HG03039 (cell line): ENCODE measurements around the gene CMTM8.

Experiments used
- ATAC-seq: cut with Tn5 transposase; IDR thresholded peaks from one replicate; pipeline ENCODE4 v1.9.1; 2021; ENCODE audit warnings: mild to moderate bottlenecking, moderate library complexity; ENCODE audit not compliant: unreplicated experiment

The CMTM8 gene

DNA sequence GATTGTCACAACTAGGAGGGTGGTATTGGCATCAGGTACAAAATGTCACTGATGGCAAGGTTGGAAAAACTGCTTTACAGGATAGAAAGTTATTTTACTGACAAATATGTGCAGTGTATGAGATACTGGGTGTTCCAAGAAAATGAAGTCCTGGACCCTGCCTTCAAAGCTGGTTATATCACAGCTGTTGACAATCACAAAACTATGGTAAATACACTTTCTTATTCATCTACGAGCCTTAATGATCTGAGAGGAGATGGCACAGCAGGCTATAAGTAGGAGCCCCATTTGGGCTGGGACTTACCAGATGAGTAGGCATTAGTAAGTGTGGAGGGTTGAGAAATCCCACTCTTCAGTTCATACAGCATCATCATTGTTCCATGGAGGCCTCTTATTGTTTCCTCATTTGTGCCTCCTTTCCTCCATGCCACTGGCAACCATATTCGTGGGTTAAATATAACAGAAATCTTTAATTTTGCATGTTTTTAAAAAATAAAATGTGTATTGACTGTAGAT lies 66.9 kb downstream of the CMTM8 start:
- no peak for ATAC-seq

DNA sequence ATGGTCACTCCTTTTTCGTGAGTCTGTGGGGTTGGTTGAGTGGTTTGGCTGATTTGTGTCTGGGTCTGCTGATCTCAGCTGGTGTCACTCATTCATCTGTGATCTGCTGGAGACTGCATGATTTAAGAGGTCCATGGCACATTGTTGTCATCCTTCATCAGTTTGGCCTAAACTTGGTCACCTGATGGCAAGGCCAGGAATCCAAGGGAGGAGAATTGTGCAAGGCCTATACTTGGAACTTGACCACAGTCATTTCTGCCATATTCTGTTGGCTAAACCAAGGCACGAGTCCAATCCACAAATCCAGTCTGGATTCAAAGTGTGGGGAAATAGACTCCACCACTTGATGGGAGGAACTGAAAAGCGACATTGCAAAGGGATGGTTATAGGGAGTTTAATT lies 67.6 kb downstream of the CMTM8 start:
- ATAC-seq: no peak

DNA sequence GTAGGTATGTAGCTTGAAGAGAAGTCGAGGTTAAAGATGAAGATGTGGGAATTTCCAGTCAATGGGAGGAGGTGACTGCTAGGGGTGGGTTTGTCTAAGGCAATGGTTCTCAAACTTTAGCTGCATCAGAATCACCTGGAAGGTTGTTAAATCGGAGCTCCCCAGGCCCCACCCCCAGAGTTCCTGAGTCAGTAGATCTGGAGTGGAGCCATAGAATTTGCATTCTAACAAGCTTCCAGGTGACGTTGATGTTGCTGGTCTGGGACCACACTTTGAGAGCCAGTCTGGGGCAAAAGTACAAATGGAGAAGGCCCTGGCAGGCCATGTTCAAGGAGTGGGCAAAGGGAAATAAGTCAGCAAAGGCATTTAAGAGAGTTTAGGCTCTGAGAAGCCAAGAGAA lies 69.1 kb downstream of the CMTM8 start:
- ATAC-seq: no peak

DNA sequence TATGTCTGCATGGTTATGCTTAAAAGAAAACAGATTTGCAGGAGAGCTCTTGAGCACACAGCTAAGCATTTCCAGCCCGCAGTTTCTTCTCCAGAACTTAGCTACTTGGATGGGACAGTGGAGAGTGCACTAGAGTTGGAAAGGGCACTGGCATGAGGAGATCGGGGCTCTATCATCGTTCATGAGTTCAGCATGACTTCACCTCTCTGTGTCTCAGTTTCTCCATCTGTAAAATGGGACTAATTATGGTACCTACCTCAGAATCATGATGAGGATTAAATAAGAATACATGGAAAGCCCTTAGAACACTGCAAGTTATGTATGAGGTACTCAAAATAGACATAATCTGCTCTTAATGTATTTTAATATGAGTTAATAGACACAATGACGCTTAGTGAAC lies 69.9 kb downstream of the CMTM8 start:
- ATAC-seq: no peak

DNA sequence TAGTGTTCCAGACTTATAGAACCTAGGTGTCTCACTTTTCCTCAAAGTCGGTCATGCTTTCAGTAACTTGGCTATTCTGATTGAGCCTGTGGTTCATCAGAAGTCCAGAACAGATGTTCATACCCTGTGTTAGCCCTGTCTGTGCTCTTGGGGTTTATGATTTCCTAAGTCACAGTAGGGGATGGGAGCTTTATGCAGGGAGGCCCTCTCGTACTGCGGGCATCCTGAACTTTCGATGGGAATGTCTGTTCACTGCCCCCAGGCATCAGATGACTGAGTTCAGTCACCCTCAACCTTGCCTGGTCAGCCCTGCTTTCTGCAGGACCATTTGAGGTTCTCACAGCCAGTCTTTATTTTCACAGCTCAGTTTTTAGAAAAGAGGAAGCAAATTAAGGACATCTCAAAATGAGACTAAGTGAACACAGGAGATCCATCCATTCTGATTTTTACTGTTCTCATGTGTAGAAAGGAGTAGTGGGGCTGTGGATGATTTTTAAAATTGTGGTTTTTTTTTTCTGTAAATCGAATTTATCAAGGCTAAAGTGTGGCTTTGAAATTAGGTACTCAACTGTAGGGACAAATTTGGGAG lies 71.3 kb downstream of the CMTM8 start:
- ATAC-seq: no peak

DNA sequence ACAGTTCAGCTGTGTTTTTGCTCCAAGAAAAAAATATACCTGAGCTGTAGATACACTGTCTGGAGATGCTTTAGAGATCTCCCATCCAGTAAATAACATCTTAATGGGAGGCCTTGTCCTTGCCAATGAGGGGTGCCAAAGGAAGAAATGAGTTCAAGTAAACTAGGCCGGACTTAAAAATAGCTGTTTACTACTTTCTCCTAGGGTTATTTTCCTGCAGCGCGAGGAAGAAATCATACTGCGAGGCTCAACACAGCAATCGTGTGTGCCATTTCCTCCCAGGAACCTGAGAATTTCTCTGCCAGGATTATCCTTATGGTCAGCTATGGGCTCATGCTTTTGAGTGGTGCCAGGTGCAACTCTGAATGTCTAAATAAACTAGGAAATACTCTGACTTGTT lies 71.9 kb downstream of the CMTM8 start:
- ATAC-seq: no peak

- no peak for ATAC-seq
Observed at GRCh38 chr3:32310918-32311839, 72.7 kb downstream of the CMTM8 start.

DNA sequence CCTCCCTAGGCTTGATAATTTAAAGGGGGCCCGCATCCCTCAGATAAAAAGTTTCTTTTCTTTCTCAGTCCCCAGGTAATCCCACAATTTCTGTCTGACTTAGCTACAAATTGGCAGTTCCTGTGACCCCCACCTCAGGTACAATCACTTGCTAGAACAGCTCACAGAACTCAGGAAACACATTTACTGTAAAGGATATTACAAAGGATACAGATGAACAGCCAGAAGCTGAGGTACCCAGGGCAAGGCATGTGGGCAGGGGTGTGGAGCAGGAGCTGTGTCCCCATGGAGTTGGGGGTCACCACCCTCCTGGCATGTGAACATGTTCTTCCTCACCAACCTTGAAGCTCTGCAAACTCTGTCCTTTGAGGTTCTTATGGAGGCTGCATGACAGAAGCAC lies 73.8 kb downstream of the CMTM8 start:
- ATAC-seq: no peak

- ATAC-seq: no peak
Observed at GRCh38 chr3:32313169-32313568, 74.7 kb downstream of the CMTM8 start.

GRCh38 chr3:32313723-32314473 lies 75.4 kb downstream of the CMTM8 start:
- no peak for ATAC-seq

- ATAC-seq: no peak
Observed at GRCh38 chr3:32315441-32315840, 77.0 kb downstream of the CMTM8 start.

DNA sequence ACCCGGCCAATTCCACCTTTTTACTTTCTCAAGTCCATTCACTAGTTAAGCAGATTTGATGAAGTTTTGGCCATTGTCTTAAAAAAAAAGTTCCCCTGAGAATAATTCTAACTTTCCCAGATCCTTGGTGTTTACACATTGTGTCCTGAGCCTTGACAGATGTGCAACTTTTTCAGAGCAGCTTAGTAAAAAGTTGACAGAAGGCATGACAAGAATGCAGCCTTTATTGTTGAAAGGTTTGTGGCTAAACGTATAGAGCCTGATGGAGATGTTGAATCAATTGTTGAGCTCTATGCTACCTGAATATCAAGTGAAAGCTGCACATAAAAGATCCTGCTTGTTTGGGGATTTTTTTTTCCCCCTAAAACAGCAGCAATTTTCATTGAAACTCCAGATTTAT lies 77.8 kb downstream of the CMTM8 start:
- no peak for ATAC-seq

DNA sequence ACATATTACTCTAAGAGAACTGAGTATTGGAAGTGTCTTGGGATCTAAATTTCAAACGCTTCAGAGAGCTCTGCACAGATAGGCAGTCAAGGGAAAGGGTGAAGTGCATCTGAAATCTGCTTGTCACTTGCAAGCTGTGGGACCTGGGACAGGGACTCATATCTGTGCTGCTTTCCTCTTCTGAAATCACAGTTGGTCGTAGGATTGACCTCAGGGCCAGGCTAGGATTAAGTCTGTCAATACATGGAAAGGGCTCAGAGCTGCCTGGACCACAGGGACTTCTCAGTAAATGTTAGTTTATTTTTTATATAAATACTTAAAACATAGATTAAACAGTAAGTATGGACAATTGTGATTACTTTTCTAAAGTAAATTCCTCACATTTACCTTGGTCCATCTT lies 78.5 kb downstream of the CMTM8 start:
- ATAC-seq: no peak

- ATAC-seq: no peak
Observed at GRCh38 chr3:32319607-32320006, 81.1 kb downstream of the CMTM8 start.

GRCh38 chr3:32320080-32320479 lies 81.6 kb downstream of the CMTM8 start:
- ATAC-seq: no peak

DNA sequence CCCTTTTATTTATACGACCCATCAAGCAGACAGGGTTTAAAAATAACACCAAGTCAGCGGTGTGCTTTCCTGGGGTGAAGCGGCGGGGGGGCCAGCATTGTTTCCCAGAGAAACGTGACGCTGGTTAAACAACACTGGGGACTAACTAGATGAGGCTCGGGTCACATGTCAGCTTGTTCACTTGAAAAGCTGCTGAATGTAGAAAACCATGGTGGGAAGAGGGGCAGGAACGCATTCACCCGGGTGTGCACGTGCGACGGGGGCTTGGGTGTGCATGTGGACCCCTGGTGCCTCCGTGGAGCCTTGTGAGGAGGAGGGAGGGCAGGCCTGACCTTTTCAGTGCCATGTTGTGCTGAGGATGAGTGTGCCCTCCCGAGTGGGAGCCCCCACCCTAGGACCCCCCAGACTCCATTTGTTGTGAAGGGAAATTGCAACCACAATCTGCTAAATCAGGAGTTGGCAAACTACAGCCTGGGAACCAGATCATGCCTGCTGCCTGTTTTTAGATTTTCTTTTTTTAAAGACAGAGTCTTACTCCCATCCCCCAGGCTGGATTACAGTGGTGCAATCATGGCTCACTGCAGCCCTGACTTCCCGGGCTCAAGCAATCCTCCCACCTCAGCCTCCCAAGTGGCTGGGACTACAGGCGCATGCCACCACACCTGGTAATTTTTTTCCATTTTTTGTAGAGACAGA lies 82.8 kb downstream of the CMTM8 start:
- ATAC-seq: no peak

GRCh38 chr3:32322311-32322710 lies 83.8 kb downstream of the CMTM8 start:
- ATAC-seq: no peak

GRCh38 chr3:32323604-32324003 lies 85.1 kb downstream of the CMTM8 start:
- ATAC-seq: no peak

- ATAC-seq: no peak
Observed at GRCh38 chr3:32325201-32325600, 86.7 kb downstream of the CMTM8 start.

- no peak for ATAC-seq
Observed at GRCh38 chr3:32325927-32326326, 87.4 kb downstream of the CMTM8 start.

DNA sequence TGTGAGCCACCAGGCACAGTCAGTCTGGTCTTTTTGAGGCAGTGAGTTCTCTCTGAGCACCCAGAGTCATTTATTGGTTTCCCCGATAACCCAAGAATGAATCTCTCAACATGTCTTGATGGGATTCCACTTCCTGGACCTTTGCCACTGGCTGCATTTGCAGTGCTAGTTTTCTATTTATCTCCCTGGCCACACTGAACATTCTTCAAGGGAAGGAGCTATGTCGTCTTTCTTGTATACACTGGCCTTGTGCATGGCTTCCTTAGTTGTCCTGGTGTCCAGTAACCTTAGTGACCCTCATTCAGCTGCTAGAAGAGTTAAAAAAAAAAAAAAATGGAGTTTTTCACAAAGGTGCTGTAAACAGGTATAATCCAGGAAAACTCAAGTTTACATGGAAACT lies 88.3 kb downstream of the CMTM8 start:
- no peak for ATAC-seq
